Stomach (tissue), 19 donors: ENCODE data around the gene MSH5. TPM values are rescaled to one million over a fixed set of nuclear protein-coding genes. Genes with fewer than 3 reads are reported as not detected.
A peak's percentile ranks its signal among the peaks of the same experiment; 100 is the strongest.

Source experiments
- DNase-seq, 2 donors: peaks; one replicate each; pipeline versions ENCODE4 v3.0.0 to v3.0.0-alpha.2; 2013 to 2019
- H3K27ac ChIP-seq, 5 donors: fragments of 200-600 bp in 4 of 5; sonication (generic) in 4 of 5; one replicate each; pipeline ENCODE4 v1.5.1; 2013 to 2019; ENCODE audit warnings: mild to moderate bottlenecking in 1 of 5, moderate library complexity in 1 of 5
- H3K27me3 ChIP-seq, 3 donors: fragments of 200-600 bp; sonication (generic); one replicate each; pipeline ENCODE4 v1.5.1; 2017 to 2019; ENCODE audit warnings: mixed run types in 1 of 3
- H3K36me3 ChIP-seq, 4 donors: fragments of 200-600 bp; sonication (generic); 1 replicate in 3 of 4; 2 replicates in 1 of 4; pipeline ENCODE4 v1.5.1; 2016 to 2019
- H3K4me1 ChIP-seq, 4 donors: fragments of 200-600 bp; sonication (generic); one replicate each; pipeline ENCODE4 v1.5.1; 2016 to 2019
- H3K4me3 ChIP-seq, 4 donors: fragments of 200-600 bp; sonication (generic) in 3 of 4; one replicate each; pipeline ENCODE4 v1.5.1; 2016 to 2019; ENCODE audit warnings: mild to moderate bottlenecking in 1 of 4
- H3K9me3 ChIP-seq, 4 donors: fragments of 200-600 bp; sonication (generic); one replicate each; pipeline ENCODE4 v1.5.1; 2016 to 2019
- EP300 ChIP-seq: sonication (generic); formaldehyde crosslinking; IDR thresholded peaks from one replicate; pipeline ENCODE4 v1.6.1; 2017; ENCODE audit warnings: antibody characterized with exemption
- POLR2A ChIP-seq, 4 donors: fragments of 450-650 bp; IDR thresholded peaks; one replicate each; pipeline ENCODE4 v1.6.1; 2016; ENCODE audit warnings: antibody characterized with exemption in 4 of 4, control low read depth in 2 of 4, mild to moderate bottlenecking in 1 of 4, moderate library complexity in 1 of 4
- POLR2AphosphoS5 ChIP-seq, 3 donors: sonication (generic); formaldehyde crosslinking; IDR thresholded peaks; one replicate each; pipeline ENCODE4 v1.6.1; 2016; ENCODE audit warnings: antibody characterized with exemption in 3 of 3
- WGBS, 5 donors: extraction: QIAGEN DNeasy Blood & Tissue Kit in 3 of 5; methylation state at CpG; one replicate each; pipeline versions ENCODE4 v1.1.5 to v1.1.7; 2013 to 2018; 5-methylcytosine and 5-hydroxymethylcytosine counted together
- intact Hi-C: fragments of 100-400 bp; cut with DNase I; formaldehyde crosslinking; loops from one replicate; pipeline ENCODE4 v1.15.1; 2023; ENCODE audit warnings: low total_unique reads
- long read RNA-seq, 10 donors: transcript quantifications; one replicate each; lab custom pipeline, GENCODE V29; 2026
- polyA plus RNA-seq, 3 donors: library from polyadenylated mRNA; stranded (reverse); fragments of 200-250 nt; gene quantifications; one replicate each; pipeline ENCODE4 v1.2.3, GENCODE V29; 2013
- total RNA-seq, 5 donors: library from RNA; depleted of rRNA; stranded (reverse); fragments of >200 nt; gene quantifications; one replicate each; pipeline versions ENCODE4 v1.1.0 to v1.2.3, GENCODE V29; 2014 to 2016
- TF ChIP-seq, protein P1 (sequence below), 7 experiments: fragments of 450-650 bp in 4 of 7; fragments of 200-600 bp in 3 of 7; sonication (generic) in 3 of 7; IDR thresholded peaks; one replicate each; pipeline ENCODE4 v1.5.1; 2016 to 2019; ENCODE audit warnings: antibody characterized with exemption in 7 of 7, control low read depth in 2 of 7, mild to moderate bottlenecking in 1 of 7
- donor health status: healthy with polysubstance abuse.
- donor health status: Bipolar disorder and iron deficiency.
- donor health status: healthy.

The MSH5 gene
- total RNA-seq (10 to 100 TPM in 4 of 5 donors, 1 to 10 TPM in 1; 4.1 to 66.4 (median 21.4) TPM), polyA plus RNA-seq (1 to 10 TPM; 2.9 to 9.3 (median 3.2) TPM)
- long read RNA-seq, donor 1 = 0 reads
- long read RNA-seq, donor 2, partial matches to known transcripts = 0 of 1 reads
- long read RNA-seq, donor 2, other reads (novel, unspliced or antisense) = 0 of 1 reads
- long read RNA-seq, donor 3, partial matches to known transcripts = 0 of 1 reads
- long read RNA-seq, donor 3, other reads (novel, unspliced or antisense) = 0 of 1 reads
- long read RNA-seq, donor 4 = 0 reads
- long read RNA-seq, donor 5 = 0 reads
- long read RNA-seq, donor 6, partial matches to known transcripts = 0 of 4 reads
- long read RNA-seq, donor 6, other reads (novel, unspliced or antisense) = 0 of 4 reads
- long read RNA-seq, donor 7 = 0 reads
- long read RNA-seq, donor 8, partial matches to known transcripts = 0 of 1 reads
- long read RNA-seq, donor 8, other reads (novel, unspliced or antisense) = 0 of 1 reads
- long read RNA-seq, donor 9 = 0 reads
- long read RNA-seq, donor 10 = 0 reads

DNA sequence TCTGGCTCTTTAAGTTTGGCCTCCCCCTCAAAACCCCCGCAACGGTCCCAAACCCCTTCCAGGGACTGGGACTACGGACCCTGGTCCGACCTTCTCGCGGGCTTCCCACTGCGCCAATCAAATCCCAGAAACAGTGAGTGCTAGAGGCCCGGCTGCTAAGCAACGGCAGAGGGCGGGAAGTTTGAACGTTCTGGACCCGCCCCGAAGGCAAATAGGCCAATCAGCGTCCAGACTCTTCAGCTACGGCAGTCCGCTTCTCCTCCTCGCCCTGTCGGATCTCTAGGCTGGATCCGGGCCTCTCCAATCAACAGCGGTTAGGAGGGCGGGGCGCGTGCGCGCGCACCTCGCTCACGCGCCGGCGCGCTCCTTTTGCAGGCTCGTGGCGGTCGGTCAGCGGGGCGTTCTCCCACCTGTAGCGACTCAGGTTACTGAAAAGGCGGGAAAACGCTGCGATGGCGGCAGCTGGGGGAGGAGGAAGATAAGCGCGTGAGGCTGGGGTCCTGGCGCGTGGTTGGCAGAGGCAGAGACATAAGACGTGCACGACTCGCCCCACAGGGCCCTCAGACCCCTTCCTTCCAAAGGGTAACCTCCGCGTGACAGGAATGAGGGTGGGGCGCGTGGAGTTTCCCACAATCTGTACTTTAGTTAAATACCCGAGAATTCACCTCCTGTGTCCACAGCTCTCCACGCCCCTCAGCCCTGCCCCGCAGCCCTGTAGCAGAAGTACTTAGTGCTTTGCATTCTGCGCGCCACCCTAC lies at the start of gene MSH5:
Gene MSH5, plus strand, starts transcription at position 367 of the 758 bp plus-strand sequence. CDS start 462 bp downstream, outside the sequence.
- 0% methylated on average over 26 to 58 of the region's 58 CpGs for WGBS, 5 donors
- peak; percentile 98 to 100 for DNase-seq
- Histone ChIP-seq H3K27ac (peak within 1 kb of the TSS; percentile 94 to 97 (median 95)), H3K4me1 (peaks cover 37 to 50% (median 44%) of the 10 kb centered on the region in 4 donors), H3K9me3 (no peaks in the 10 kb centered on the region), H3K27me3 (no peaks in the 10 kb centered on the region), H3K36me3 (no peaks in the 10 kb centered on the region), H3K4me3 (peak within 1 kb of the TSS; percentile 52 to 82 (median 69))
- intact Hi-C loops = no loop called here
- TF ChIP-seq, protein P1, sequence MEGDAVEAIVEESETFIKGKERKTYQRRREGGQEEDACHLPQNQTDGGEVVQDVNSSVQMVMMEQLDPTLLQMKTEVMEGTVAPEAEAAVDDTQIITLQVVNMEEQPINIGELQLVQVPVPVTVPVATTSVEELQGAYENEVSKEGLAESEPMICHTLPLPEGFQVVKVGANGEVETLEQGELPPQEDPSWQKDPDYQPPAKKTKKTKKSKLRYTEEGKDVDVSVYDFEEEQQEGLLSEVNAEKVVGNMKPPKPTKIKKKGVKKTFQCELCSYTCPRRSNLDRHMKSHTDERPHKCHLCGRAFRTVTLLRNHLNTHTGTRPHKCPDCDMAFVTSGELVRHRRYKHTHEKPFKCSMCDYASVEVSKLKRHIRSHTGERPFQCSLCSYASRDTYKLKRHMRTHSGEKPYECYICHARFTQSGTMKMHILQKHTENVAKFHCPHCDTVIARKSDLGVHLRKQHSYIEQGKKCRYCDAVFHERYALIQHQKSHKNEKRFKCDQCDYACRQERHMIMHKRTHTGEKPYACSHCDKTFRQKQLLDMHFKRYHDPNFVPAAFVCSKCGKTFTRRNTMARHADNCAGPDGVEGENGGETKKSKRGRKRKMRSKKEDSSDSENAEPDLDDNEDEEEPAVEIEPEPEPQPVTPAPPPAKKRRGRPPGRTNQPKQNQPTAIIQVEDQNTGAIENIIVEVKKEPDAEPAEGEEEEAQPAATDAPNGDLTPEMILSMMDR (IDR thresholded peaks at IDR 0.05) = peak in 1 of 7 experiments; percentile 8
- no peak for TF ChIP-seq POLR2A (IDR thresholded peaks at IDR 0.05)
- peak; percentile 38 to 83 (median 39) for TF ChIP-seq POLR2AphosphoS5 (IDR thresholded peaks at IDR 0.05)

DNA sequence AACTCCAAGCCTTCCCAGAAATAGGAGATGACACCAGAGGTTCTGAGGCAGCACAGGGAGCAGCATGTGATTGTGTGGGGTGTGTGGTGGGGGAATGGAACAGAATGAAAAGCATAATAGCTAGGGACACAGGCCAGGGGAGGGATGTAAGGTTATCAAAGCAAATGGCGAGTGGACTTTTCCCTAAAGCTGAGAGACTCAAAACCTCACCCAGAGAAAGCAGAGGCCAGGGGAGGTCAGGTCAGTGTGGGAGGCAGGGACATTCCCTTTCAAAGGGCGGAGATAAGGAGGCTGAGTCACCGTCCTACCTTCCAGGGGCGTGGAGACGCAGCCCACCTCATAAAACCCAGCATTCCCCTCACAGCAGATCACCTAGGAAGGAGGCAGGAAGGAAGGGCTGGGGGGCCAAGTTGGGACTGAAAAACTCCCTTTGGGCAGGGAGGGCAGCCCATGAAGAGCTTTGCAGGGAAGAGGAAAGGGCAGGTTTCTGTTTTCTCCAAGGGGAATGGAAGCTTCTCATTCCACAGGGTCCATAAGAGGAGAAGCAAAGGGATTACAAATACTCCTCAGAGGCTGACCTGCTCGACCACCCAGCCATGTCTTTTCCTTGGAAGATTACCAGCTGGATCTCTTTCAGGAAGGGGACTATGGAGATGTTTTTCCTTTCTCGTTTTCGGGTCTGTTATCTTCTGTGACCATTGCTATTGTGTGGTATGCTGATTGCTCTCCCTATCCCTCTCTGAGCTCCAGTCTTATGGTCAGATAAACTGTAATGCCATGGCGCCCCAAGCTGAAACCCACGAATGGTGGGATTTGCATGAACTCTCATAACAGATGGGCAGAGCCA lies 49.4 kb upstream of the MSH5 start:
- peak; percentile 37 to 76 for DNase-seq
- intact Hi-C loops = no loop called here

DNA sequence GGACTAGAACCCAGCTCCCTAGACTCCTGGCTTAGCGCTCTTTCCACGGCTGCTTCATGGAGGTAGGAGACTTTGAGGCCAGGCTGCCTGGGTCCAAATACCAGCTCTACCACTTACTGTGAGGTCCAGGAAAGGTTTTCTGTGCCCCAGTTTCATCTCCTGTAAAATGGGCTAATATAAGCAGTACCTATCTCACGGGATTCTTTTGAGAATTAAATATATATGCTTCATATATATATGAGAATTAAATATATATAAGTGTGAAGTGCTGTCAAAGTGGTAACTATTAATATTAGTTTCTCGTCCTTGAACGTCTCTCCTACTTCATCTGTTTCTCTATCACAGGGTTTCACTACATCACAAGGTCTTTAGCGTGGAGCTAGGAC lies 48.7 kb upstream of the MSH5 start:
- Histone ChIP-seq H3K9me3 (no peaks in the 10 kb centered on the region), H3K4me1 (peaks cover 4 to 20% (median 12%) of the 10 kb centered on the region in 4 donors), H3K4me3 (no peak overlapping the region), H3K27ac (peak overlapping the region in 4 of 5 donors; percentile 25 to 72 (median 27)), H3K27me3 (no peaks in the 10 kb centered on the region), H3K36me3 (peaks cover 86 to 100% (median 100%) of the 10 kb centered on the region in 4 donors)
- no peak for TF ChIP-seq POLR2A (IDR thresholded peaks at IDR 0.05)
- TF ChIP-seq EP300 = no peak
- TF ChIP-seq, protein P1 (IDR thresholded peaks at IDR 0.05) = no peak
- no peak for DNase-seq
- intact Hi-C loops = no loop called here
- WGBS, 5 donors = 83 to 89% (median 87%) methylated on average over 6 of the region's 6 CpGs

More for the DNA sequence above, 49.4 kb upstream of the MSH5 start:
- peak overlapping the region; percentile 3 to 72 (median 26) for H3K27ac ChIP-seq
- H3K4me3 ChIP-seq = no peak overlapping the region
- H3K4me1 ChIP-seq = peaks cover 4 to 20% (median 12%) of the 10 kb centered on the region in 4 donors
- H3K9me3 ChIP-seq = no peaks in the 10 kb centered on the region
- H3K36me3 ChIP-seq = peaks cover 81 to 100% (median 100%) of the 10 kb centered on the region in 4 donors
- H3K27me3 ChIP-seq = no peaks in the 10 kb centered on the region
- WGBS, 5 donors = 33 to 54% (median 39%) methylated on average over 10 of the region's 10 CpGs
- no peak for TF ChIP-seq EP300
- peak in 1 of 3 donors; percentile 8 for TF ChIP-seq POLR2AphosphoS5 (IDR thresholded peaks at IDR 0.05)

DNA sequence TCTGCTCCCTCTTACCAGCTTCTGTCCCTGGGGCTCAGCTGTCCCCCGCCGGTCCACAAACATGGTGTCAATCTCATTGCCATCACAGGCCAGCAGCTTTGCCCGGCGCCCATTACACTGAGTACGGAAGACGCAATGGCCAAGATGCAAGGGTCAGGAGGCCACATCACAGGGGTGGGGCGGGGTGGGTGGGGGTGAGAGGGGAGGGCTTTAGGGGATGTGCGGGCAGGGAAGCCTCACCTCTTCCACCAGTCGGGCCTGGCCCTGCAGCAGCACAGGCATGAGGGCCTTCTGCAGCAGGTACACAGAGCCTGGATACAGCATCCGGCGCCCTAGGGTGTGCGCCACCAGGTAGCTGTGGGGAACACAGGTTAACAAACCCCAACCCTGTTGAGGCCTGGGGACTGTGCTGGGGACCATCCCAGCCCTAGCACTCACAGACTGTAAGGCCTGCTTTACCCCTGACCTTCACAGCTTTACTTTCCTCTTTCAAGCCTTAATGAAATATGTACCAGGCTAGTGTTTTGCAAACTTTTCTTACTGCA lies 48.2 kb upstream of the MSH5 start:
- peaks cover 4 to 20% (median 12%) of the 10 kb centered on the region in 4 donors for H3K4me1 ChIP-seq
- H3K27ac ChIP-seq = no peak overlapping the region
- intact Hi-C loops = no loop called here
- WGBS, 5 donors = 91 to 95% (median 93%) methylated on average over 6 to 12 of the region's 12 CpGs
- no peaks in the 10 kb centered on the region for H3K9me3 ChIP-seq
- H3K36me3 ChIP-seq = peaks cover 87 to 100% (median 100%) of the 10 kb centered on the region in 4 donors
- DNase-seq = no peak
- no peak for TF ChIP-seq POLR2AphosphoS5 (IDR thresholded peaks at IDR 0.05)
- no peak for TF ChIP-seq POLR2A (IDR thresholded peaks at IDR 0.05)
- no peak for TF ChIP-seq EP300
- TF ChIP-seq, protein P1 (IDR thresholded peaks at IDR 0.05) = no peak
- H3K4me3 ChIP-seq = no peak overlapping the region
- no peaks in the 10 kb centered on the region for H3K27me3 ChIP-seq
